OCI-LY7 (cell line): ENCODE measurements around the gene PLEKHH3.

Experiments used
- EZH2phosphoT487 ChIP-seq: fragments of 200-600 bp; sonication (generic); IDR thresholded peaks from 2 replicates; pipeline ENCODE4 v1.6.1; 2018; ENCODE audit warnings: low read depth, borderline replicate concordance, mild to moderate bottlenecking, mixed run types, antibody characterized with exemption, low read length, moderate library complexity, mixed read lengths
- TF ChIP-seq, protein P1 (sequence below): fragments of 200-600 bp; sonication (generic); conservative IDR thresholded peaks from 2 replicates; pipeline ENCODE4 v1.5.1; 2014; ENCODE audit warnings: mild to moderate bottlenecking, antibody characterized with exemption, low read length, moderate library complexity, mixed read lengths

DNA sequence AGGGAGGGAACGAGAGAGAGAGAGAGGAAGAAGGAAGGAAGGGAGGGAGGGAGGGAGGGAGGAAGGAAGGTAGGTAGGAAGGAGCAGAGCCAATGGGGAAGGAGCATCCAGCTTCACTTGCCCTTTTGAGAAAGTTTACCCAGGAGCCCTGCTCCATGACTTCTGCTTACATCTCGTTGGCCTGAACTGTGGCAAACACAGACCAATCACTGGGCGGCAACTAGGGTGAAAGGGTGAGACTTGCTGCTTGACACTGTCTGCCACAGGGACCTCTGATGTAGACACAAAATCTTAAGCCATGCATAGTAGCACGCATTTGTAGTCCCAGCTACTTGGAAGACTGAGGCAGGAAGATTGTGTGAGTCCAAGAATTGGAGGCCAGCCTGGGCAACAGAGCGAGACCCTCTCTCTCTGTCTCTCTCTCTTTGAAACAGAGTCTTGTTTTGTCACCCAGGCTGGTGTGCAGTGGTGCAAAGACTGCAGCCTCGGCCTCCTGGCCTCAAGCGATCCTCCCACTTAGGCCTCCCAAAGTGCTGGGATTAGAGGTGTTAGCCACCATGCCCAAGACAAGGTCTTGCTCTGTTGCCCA lies 37.2 kb downstream of the PLEKHH3 start:
- TF ChIP-seq, protein P1, sequence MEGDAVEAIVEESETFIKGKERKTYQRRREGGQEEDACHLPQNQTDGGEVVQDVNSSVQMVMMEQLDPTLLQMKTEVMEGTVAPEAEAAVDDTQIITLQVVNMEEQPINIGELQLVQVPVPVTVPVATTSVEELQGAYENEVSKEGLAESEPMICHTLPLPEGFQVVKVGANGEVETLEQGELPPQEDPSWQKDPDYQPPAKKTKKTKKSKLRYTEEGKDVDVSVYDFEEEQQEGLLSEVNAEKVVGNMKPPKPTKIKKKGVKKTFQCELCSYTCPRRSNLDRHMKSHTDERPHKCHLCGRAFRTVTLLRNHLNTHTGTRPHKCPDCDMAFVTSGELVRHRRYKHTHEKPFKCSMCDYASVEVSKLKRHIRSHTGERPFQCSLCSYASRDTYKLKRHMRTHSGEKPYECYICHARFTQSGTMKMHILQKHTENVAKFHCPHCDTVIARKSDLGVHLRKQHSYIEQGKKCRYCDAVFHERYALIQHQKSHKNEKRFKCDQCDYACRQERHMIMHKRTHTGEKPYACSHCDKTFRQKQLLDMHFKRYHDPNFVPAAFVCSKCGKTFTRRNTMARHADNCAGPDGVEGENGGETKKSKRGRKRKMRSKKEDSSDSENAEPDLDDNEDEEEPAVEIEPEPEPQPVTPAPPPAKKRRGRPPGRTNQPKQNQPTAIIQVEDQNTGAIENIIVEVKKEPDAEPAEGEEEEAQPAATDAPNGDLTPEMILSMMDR, result no peak
- TF ChIP-seq EZH2phosphoT487, result no peak
